NCI-H446 (cell line): ENCODE data around the gene NBPF4.
"Not testable (repeated sequence)": the region's sequence is repeated elsewhere in the genome, so short reads cannot be mapped to it uniquely, and the experiment has no call there.

Experiments
- DNase-seq, 2 experiments: peaks; one replicate each; lab custom pipeline; 2025; lab: John Stamatoyannopoulos, UW

The NBPF4 gene

GRCh38 chr1:108243976-108244375 lies at the start of gene NBPF4:
NBPF4 (minus strand) TSS chr1:108244076; CDS start chr1:108243761, 315 bp downstream.
- DNase-seq, result not testable (repeated sequence)

GRCh38 chr1:108282528-108283257 lies 38.8 kb upstream of the NBPF4 start:
- not testable (repeated sequence) for DNase-seq

- DNase-seq, result not testable (repeated sequence)
Measured at GRCh38 chr1:108272485-108273327, 28.8 kb upstream of the NBPF4 start.

- DNase-seq, result not testable (repeated sequence)
Measured at GRCh38 chr1:108267097-108267496, 23.2 kb upstream of the NBPF4 start.

- DNase-seq, result not testable (repeated sequence)
Measured at GRCh38 chr1:108261967-108262366, 18.1 kb upstream of the NBPF4 start.

- DNase-seq, result not testable (repeated sequence)
Measured at GRCh38 chr1:108261519-108261918, 17.6 kb upstream of the NBPF4 start.

- DNase-seq, result not testable (repeated sequence)
Measured at GRCh38 chr1:108260578-108261259, 16.8 kb upstream of the NBPF4 start.

GRCh38 chr1:108255426-108255825 lies 11.6 kb upstream of the NBPF4 start:
- DNase-seq, result not testable (repeated sequence)

GRCh38 chr1:108239426-108239825 lies 4.5 kb downstream of the NBPF4 start:
- not testable (repeated sequence) for DNase-seq

- not testable (repeated sequence) for DNase-seq
Measured at GRCh38 chr1:108235308-108235707, 8.6 kb downstream of the NBPF4 start.

GRCh38 chr1:108232183-108232582 lies 11.7 kb downstream of the NBPF4 start:
- DNase-seq, result not testable (repeated sequence)

GRCh38 chr1:108229976-108230375 lies 13.9 kb downstream of the NBPF4 start:
- DNase-seq, result not testable (repeated sequence)

GRCh38 chr1:108227772-108228171 lies 16.1 kb downstream of the NBPF4 start:
- not testable (repeated sequence) for DNase-seq

- not testable (repeated sequence) for DNase-seq
Measured at GRCh38 chr1:108226855-108227254, 17.0 kb downstream of the NBPF4 start.

GRCh38 chr1:108223226-108223625 lies 20.6 kb downstream of the NBPF4 start:
- DNase-seq, result not testable (repeated sequence)

GRCh38 chr1:108217515-108218174 lies 26.2 kb downstream of the NBPF4 start:
- DNase-seq, result not testable (repeated sequence)

- DNase-seq, result not testable (repeated sequence)
Measured at GRCh38 chr1:108217007-108217406, 26.9 kb downstream of the NBPF4 start.

GRCh38 chr1:108216028-108216890 lies 27.6 kb downstream of the NBPF4 start:
- DNase-seq, result not testable (repeated sequence)

GRCh38 chr1:108214641-108215465 lies 29.0 kb downstream of the NBPF4 start:
- peak in 1 of 2 experiments; percentile 56 for DNase-seq

- no peak for DNase-seq
Measured at GRCh38 chr1:108211014-108211413, 32.9 kb downstream of the NBPF4 start.
